Measurements from ENCODE around the gene CHTF18. TPM values are rescaled to one million over a fixed set of nuclear protein-coding genes. Genes with fewer than 3 reads are reported as not detected.

Gene CHTF18
- total RNA-seq, 1 donor from 2014 or later = 49.7 TPM

GRCh38 chr16:743794-744500 lies 44.5 kb upstream of the CHTF18 start:
- no peak for DNase-seq (ENCODE audit: low read depth)
- no peak overlapping the region for H3K4me3 ChIP-seq (ENCODE audit: low read depth, low read length)
- peak; percentile 23 for TF ChIP-seq CTCF (conservative IDR thresholded peaks at IDR 0.05; ENCODE audit: low read depth, low read length)

DNA sequence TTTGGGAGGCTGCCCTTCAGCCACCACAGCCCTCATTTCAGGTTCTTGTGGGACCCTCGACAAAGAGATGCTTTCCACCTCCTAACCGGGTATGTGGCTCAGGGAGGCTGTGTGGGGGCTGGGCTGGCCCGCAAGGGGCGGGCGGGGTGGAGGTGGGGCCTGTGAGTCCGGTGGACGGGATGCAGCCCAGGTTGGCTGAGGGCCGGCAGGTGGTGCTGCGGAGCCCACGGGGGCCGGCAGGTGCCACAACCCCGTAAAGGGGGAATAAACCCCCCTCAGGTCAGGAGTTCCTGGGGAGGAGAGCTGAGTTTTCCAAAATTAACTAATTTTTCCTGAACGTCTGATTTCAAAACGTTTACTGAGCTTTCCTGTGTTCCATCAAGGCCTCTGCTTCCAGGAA lies 42.7 kb upstream of the CHTF18 start:
- DNase-seq (ENCODE audit: low read depth) = no peak
- H3K4me3 ChIP-seq (ENCODE audit: low read depth, low read length) = no peak overlapping the region
- peak; percentile 67 for TF ChIP-seq CTCF (conservative IDR thresholded peaks at IDR 0.05; ENCODE audit: low read depth, low read length)

- DNase-seq (ENCODE audit: low read depth) = no peak
- TF ChIP-seq CTCF (conservative IDR thresholded peaks at IDR 0.05; ENCODE audit: low read depth, low read length) = no peak
- no peak overlapping the region for H3K4me3 ChIP-seq (ENCODE audit: low read depth, low read length)
Observed at GRCh38 chr16:746637-747036, 41.8 kb upstream of the CHTF18 start.

DNA sequence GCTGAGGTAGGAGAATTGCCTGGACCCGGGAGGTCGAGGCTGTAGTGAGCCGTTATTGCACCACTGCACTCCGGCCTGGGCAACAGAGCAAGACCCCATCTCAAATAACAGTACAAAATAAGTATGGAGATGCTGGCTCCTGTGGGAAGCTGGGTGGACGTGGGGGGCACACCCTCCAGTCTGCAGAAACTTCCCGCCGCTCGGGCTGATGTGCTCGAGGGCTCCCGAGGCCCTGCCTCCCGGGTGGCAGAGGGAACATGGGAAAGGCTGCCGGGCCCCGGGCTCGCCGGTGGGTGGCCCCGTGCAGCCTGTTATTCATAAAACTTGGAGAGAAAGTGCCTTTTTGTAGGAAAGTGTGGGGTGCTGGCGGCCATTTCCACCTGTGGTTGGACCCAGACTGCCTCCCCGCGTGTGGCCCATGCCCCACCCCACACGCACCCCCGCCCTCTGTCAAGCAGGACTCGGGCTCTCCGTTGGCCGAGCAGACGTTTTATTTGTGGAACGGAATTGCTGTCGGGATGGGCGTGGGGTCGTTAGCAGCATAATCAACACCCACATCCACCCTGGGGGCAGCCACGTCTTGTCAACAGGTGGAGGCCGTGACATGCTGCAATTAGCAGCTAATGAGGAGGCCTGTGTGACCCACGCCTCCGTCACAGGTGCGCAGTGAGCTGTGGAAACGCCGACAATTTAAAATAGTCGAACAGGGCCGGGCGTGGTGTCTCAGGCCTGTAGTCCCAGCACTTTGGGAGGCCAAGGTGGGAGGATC lies 40.3 kb upstream of the CHTF18 start:
- no peak overlapping the region for H3K4me3 ChIP-seq (ENCODE audit: low read depth, low read length)
- TF ChIP-seq CTCF (conservative IDR thresholded peaks at IDR 0.05; ENCODE audit: low read depth, low read length) = no peak
- DNase-seq (ENCODE audit: low read depth) = no peak

GRCh38 chr16:749010-749409 lies 39.4 kb upstream of the CHTF18 start:
- H3K4me3 ChIP-seq (ENCODE audit: low read depth, low read length) = no peak overlapping the region
- TF ChIP-seq CTCF (conservative IDR thresholded peaks at IDR 0.05; ENCODE audit: low read depth, low read length) = no peak
- DNase-seq (ENCODE audit: low read depth) = no peak

DNA sequence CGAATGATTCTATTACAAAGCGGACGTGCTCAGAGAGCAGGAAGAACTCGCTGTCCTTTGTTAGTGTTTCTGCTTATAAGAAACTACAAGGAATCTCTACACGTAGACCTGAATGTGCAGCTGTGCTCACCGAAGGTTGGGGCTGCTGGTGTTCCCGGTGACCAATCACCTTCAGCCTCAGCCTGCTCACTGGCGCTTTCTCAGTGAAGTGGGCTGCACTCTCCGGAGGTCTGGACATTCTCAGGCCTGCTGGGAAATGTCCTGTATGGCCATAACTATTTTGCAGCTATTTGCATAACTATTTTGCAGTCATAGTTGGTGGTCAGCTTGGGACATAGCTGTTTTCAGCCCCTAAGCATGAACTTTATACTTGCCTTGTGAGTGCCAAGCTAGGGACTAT lies 37.9 kb upstream of the CHTF18 start:
- no peak for DNase-seq (ENCODE audit: low read depth)
- TF ChIP-seq CTCF (conservative IDR thresholded peaks at IDR 0.05; ENCODE audit: low read depth, low read length) = no peak
- H3K4me3 ChIP-seq (ENCODE audit: low read depth, low read length) = no peak overlapping the region

Data from epithelial cell of proximal tubule (primary cell).